Amniotic stem cell (primary cell): ENCODE measurements around the gene GPR63.

Experiments
- DNase-seq: peaks from one replicate; lab custom pipeline; 2025; lab: John Stamatoyannopoulos, UW

Gene GPR63

DNA sequence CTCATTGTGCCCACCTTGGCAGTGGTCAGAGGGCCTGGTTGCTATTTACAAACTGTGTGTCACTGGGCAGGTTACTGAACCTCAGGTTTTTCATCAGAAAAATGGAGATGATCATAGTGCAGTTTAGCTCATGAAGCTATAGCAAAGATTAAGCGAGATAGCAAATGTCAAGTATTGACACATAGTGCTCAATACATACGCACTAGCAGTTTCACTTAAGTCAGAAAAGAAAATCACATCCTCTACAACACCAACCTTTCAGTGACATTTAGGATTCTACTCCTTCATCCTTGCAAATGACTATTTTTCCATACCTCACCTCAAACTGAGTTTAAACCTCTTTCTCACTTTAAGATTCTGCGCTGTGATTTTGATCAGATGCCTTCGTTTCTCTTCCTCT is 16.2 kb downstream of the GPR63 start:
- DNase-seq: no peak

DNA sequence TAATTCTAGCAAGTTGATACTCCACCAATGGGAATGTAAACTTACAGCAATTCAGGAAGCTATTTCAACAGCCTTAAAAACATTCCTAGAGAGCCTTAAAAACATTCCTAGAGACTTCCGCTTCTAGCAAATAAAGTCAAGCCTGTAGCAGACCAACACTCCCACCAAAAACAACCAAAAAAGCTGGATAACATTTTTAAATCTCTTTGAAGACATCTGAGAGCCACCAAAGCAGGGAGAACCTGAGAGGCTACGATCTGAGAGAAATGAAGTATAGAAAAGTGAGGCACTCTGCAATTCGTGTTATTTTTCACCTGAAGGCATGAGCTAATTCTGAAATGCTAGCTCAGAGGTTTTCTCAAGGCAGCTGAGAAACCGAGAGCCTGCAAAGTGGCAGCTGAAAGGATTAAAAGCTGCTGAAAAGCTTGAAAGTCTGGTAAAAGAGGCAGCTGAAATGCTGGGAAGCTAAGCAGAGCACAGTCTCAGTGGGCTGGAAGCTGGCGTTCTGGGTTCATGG is 20.9 kb downstream of the GPR63 start:
- DNase-seq: no peak

DNA sequence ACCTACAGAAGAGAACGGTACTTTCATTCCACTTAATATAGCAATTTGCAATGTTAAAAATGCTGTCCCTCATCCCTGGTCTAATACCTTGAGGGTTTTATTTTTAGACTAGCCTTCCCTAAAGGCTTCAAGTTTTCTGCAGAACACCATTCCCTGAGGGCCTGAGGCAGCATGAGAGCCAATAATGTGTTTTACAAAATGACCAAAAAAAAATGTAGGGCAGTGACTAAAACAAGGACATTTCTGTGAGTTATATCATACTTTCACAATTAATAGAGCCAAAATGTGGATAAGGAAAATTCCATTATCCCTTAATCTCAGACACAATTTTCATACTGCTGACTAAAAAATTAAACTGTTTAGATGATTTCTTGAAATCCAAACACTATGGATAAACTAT is 22.7 kb downstream of the GPR63 start:
- DNase-seq: no peak

DNA sequence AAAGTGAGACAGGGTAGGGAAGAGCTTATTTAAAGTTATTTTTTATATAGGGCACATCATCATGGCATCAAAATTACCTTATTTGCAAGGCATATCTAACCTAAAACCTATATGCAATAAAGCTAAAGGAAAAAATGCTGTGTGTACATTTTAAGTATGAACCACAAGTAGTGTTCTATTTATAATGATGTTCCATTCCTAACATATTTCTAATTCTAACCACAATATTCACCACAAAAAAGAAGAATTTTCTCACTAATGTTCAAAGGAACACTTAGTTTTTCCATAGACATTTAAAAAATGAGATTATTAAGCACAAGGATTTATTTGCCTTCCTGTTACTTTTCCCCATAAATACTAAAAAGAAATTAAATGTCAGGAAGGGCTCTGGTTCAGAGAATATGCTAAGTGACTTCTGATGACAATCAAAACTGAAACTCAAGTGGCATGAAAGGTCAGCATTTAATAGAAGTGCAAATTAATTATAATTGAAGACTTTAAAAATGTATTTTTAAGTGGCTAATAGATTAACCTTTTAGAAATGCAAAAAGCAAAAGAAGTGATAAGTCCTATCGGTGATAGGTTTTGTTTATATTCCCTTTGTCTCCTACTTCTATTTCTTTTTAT is 25.1 kb downstream of the GPR63 start:
- no peak for DNase-seq

DNA sequence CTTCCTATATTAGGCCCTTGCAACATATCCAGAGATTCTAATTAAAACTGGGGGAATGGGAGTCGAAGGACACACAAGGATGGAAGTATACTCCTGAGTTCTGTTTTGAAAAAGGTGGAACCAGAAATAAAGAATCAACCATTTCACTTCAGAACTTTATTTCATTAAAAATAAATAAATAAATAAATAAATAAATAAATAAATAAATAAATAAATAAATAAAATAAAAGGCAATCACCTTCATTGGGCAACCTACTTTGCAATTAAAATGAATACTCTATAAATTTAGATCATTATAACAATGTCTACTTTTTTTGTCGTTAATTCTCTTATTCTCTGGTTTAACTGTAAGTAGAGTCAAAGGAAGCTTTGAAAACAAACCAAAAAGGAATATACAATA is 25.6 kb downstream of the GPR63 start:
- DNase-seq: no peak

DNA sequence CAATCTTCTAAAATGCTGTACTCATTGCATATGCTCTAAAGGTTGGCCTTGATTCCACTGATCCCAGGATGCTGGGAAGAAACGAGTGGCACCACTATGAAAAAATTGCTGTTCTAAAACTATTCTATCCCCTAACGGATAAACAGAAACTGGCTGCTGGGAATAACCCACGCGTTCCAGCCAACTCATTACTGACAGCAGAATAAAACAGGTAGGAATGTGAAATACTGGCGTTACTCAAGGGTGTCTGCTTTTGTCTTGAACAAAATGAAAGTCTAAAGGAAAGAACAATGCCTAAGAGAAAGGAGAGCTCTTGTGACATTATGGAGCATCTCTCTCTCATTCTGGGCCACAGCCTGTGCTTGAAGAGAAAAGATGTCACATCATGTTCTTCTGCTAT is 26.1 kb downstream of the GPR63 start:
- DNase-seq: no peak

DNA sequence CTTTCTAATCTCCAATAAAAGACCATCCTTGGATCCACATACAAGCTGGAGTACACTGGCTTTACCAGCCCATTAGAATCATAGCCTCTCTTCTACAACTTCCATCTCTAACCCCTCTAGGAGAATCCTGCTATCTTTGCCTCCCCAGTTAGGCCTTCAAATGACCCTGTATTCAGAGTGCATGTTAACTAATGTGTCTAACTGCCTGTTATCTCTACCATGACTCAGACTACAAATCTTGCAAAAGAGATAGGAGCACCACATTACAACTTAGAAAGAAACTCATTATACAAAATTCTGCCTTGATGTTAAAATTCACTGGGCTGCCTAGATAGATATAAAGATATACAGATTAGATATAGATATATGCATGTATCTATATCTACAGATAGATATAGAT is 28.2 kb downstream of the GPR63 start:
- no peak for DNase-seq

DNA sequence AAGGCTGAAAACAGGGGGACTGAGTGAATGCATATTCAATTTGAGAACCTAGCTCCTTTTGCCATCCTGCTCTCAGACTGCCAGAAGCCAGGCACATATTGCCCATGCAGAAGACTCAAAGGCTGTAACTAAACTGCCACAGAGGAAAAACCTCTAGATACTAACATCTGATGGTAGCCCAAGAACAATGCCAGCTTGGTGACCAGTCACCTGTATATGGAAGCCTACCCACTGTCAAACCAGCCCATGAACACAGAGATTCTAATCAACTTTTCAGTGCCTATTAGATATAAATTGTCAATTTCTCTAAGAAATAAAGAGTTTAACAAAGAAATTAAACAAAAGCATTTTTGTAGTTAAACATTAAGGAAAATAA is 34.2 kb downstream of the GPR63 start:
- DNase-seq: no peak

DNA sequence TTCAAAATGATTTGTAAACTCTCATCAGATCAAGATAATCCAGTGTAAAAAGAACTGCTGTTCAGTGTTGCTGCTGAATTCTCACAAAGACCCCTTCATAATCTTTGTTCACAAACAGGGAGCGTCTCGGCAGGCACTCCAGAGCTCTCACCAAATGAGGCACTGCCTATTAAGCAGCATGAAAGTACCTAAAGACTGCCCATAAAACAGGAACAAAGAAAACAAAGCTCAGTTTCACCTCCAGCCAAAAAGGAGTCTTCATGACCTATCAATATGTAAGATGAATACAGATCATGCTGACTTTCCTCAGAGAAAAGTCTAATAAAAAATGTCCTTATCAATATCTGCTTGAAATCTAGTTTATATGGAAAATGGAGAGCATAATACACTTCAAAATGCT is 41.8 kb downstream of the GPR63 start:
- DNase-seq: no peak

DNA sequence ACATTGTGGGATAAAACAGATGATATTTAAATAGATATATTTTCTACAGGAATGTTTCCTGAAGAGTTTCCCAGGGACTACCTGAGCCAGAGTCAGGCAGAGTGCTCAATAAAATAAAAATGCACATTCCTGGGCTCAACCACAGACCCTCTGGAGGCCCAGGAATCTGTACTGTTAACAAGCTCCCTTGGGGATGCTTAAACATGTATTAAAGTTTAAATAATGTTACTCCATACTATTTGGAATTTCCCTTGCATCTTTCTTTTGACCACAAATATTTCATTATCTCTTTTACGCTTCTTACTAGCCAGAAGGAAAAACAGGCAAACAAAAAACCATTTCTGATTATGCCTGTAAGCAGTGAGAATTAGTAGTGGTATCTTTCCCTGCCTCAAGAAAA is 42.3 kb downstream of the GPR63 start:
- no peak for DNase-seq

DNA sequence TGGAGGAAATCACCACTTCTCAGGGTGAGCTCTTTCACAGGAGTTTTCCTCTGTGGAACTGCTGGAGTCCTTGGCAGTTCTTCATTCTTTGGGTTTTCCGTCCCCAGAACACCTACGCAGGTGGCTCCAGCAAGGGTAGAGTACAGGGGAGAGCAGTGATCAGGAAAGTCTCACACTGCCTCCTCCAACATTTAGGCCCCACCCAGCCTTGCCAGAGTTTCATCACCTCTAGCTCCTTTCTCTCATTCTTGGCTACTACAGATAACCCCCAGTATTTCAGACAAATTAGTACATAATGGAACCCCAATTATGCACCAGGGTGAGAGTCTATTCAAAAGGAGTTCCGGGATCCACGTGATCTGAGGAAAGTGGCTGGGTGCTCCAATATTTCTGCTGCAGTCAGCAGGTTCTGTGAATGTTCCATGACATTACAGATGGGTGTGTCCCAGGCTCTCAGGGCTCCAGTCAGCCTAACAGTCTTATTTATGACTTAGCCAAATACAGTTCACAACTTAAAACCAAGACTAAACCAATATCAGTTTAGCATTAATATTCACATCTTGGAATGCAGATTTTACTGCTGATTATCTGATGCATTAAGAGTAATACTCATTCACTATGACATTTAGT is 44.6 kb downstream of the GPR63 start:
- no peak for DNase-seq

DNA sequence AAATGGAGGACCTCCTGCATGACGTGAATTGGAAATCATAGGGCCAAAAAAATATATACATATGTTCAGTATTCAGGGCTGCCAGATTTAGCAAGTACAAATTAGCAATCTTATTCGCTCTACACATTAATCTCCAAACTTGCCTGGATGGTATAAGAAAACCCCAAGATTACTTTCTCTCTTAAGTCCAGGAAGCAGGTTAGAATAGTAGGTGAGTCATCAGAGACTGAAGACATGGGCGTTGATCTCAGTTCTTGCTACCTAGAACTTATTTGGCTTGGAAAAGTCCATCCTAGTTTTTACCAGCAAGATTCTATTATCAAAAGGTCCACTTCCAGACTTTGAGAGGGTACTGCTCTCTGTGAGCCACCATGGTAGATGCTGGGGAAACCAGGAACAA is 47.4 kb downstream of the GPR63 start:
- no peak for DNase-seq

DNA sequence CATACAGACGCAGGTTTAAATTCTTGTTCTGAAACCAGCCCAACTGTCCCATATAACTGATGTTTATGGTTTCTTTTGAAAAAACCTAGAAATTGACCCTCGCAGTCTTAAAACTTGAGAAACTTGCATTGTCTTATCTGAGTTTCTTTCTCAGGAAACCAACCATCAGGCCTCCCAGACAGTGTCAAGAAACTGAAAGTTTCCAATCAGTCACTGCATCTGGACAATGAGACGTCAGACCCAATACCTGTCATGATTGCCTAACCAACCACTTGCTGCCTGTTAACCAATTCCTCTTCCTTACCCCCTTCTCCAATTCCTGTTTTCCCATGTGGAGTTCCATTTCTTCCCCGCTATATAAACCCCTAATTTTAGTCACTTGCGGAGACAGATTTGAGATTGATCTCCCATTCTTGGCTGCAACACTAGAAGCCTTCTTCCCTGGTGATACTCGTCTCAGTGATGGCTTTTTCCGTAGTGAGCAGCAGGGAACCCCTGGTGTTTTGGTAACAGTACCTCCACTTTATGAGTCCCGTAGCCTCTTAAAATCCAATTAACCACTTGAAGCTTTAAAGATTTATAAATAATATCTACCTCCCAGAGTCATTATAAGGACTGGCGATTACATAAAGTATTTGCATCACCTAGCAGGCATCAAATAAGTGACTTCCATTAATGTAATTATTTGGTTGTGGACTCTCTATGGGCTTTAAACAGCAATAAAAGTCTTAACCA is 49.3 kb downstream of the GPR63 start:
- DNase-seq: no peak

DNA sequence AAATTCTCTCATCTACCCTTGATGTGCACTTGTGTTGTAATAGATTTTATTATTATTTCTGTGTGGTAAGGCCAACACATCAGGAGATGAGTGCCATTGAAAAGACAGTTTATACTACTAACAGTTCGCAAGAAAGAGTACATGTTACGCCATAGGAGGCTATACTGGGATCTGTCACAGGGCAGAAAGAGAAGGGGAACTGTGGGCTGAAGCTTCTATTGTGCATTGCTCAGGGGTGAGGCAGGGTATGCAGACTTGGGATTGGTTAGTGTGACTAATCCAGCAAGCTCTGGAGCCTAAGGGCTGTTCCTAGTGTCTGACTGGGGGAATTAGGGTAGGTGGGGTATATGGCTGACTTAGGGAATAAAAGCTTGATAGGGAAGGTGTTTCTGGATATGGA is 50.9 kb downstream of the GPR63 start:
- DNase-seq: no peak

DNA sequence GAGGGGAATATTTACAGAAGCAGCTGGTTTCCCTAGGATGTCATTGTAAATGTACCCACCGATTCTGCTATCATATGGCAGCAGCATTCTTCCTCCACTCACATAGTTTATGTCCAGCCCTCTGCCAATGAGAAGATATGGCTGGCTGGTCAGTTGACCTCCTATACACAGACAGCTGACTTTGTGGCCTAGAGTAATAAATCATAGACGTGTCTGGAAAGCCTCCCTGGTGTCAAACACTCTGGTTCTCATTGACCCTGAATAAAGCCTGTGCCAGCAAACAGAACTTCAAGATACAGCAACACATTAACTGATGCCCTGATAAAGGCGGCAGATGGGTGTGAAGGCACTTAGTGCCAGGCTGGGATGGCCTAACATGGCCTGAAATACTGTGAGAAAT is 52.6 kb downstream of the GPR63 start:
- no peak for DNase-seq

DNA sequence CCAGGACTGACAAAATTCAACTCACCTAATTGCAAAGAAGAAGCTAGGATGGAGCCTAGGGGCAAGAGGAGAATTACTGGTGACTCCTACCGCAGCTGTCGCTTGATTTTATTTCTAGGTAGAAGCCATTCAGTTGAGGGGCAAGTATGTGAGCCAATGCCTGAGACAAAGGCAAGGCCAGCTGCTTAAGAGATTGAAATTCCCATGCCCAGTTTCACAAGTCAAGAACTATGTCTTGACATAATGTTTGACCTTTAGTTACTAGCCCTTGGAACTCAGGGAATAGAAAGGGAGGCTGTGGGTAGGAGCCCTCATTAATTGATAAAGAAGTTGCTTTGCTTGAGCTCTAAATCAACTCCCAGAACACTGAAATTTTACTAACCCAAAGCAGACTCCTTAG is 54.0 kb downstream of the GPR63 start:
- DNase-seq: no peak

DNA sequence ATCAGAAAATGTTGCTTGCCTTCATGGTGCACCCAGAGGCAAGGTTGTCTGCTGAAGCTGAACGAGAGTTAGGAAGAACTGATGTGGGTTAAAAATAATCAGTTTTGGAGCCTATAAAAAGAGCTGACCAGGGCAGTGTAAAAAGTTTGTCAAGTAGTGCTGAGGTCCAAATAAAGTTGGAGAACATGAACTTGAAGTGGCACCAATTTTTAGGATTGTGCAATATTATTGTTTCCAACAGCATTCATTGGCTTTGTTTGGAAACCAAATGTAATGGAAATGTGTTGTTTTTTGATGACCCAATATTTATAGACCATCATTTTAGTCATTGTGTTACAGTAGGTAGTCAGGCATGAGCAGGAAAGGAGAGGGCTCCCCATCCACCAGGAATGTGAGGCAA is 55.7 kb downstream of the GPR63 start:
- DNase-seq: no peak

DNA sequence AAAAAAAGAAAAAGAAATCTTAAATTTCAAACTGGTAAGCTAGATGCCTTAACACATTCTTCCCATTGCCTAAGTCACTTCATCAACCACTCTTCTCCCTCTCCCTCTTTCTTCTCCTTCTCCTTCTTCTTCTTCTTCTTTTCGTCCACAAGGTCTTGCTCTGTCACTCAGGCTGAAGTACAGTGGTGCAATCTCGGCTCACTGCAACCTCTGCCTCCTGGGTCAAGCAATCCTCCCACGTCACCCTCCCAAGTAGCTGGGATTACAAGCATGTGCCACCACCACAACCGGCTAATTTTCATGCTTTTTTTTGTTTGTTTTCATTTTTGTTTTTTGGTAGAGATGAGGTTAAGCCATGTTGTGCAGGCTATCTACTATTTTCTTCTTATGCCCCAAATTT is 60.2 kb downstream of the GPR63 start:
- no peak for DNase-seq

DNA sequence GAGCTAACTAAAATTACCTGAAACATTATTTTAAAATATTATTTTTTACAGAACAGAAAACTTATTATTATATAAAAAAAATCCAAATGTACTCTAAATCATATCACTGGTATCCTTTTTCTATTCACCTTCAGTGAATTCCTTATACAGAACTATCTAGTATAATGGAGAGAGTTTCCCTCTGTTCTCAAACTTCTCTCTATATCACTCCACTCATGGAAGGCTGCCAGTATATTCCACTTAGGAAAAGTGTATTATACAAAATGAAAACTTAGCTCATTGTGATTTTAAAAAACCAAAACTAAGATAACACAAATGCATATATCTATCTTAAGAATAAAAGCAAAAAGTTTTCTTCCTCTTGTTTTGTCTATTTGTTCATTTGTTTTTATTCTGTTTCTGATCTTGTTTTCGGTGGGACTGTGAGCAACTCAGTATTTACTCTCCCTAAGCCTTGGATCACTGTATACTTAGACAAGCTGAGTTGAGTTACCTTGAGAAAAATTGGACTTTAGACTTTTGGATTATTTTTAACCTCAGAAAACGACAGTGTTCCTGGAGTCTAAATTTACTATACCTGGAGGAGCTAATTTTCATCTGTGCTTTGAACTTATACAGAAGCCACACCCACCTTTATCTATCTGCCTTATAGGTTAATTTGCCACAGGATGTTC is 61.4 kb downstream of the GPR63 start:
- no peak for DNase-seq

DNA sequence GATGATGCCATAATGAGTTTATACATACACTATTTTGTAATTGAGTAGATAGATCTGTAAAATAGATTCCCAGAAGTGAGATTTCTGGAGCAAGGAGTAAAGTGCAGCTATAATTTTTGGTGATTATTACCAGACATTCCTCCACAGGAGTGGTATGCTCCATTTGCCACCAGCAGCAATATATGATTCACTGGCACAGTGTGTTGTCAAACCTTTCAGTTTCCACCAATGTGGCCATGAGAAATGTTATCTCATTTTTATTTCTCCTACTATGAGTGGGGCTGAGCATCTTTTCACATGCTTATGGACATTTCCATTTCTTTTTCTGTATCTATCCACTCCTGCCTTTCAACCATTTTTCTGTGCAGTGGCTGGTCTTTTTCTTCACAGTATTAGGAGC is 70.5 kb downstream of the GPR63 start:
- no peak for DNase-seq

DNA sequence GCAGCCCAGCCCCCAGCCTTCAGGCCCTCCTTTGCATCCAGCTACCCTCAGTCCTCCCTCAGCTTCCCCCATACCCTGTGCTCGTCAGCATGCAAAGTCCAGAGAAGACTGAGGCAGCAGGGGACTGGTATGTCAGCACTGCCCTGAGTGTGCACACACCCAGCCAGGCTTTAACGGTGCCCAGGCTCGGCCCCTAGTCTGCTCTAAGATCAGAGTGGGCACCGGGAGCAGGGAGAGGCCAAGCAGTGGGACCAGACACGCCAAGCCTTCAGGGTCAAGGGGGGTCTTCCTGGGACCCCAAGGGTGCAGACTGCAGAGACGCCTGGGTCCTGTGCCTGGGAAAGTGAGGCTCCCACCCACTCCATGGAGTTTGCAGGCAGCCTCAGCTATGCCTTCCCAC is 74.7 kb downstream of the GPR63 start:
- no peak for DNase-seq

DNA sequence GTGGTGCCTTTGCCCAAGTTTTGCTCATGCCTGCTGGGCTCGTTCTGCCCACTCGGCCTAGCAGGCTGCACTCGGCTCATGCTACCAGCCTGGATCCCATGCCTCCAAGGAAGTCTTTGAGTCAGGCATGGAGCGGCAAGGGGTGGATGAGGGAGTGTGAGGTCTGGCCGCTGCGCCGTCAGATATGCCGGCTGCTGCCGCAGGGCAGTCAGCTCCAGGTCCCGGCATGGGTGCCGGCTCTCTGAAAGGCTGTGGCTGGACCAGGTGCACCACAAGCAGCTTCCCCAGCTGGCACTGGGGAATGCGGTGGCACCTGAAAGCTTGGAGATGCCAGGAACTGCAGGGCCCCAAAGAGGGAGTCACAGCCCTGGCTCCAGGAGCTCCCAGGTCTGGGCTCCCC is 75.5 kb downstream of the GPR63 start:
- DNase-seq: no peak

DNA sequence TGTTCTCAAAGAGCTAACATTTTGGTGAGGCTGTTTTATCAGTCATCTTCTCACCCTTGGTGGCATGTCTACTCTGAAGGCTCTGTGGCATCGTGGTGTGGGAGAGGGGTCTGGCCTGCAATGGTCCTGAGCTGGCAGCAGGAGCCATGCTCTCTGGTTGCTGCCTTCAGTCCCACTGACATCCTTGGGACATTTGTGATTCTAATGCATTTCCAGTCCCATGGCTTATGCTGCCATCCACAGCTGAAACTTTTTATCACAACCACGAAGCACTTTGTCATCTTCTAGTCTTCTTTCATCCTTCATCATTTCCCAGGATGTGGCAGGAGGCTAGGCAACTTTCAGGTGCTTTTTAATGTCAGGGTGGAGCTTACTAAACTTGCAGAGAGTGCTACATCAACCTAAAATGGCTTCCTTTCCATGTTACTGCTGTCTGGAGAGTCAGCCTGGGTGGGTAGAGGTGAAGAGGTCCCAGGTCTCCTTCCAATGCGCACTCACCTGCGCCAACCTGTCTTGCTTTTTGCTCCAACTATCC is 77.1 kb downstream of the GPR63 start:
- DNase-seq: no peak
